MCF 10A (cell line): ENCODE data around the gene IFNA14. TPM values are rescaled to one million over a fixed set of nuclear protein-coding genes. Genes with fewer than 3 reads are reported as not detected.
"Not testable (repeated sequence)": the region's sequence is repeated elsewhere in the genome, so short reads cannot be mapped to it uniquely, and the experiment has no call there.

Source experiments
- BruUV-seq: library from RNA; stranded (reverse); fragments of 400-500 nt; replicated peaks from 2 replicates; lab custom pipeline; 2021; lab: Mats Ljungman, UMichigan
- CTCF ChIA-PET: fragments of 300-600 bp; sonication (Branson Sonifier 250); formaldehyde crosslinking; extraction: SDS; loops from one replicate; lab custom pipeline; 2021; ENCODE audit warnings: antibody characterized with exemption, inconsistent platforms; lab: Yijun Ruan, JAX
- POLR2A ChIA-PET: fragments of 300-600, 350-650 bp; sonication (Branson Sonifier 250); formaldehyde crosslinking; extraction: SDS; loops from one replicate; lab custom pipeline; 2020; ENCODE audit warnings: antibody characterized with exemption, inconsistent platforms; lab: Yijun Ruan, JAX
- DNase-seq: peaks from one replicate; pipeline ENCODE4 v3.0.0-alpha.2; 2018; ENCODE audit not compliant: unreplicated experiment
- H3K27ac Mint-ChIP-seq: one replicate; pipeline ENCODE4 v1.8.0; 2022; ENCODE audit warnings: mild to moderate bottlenecking, low read depth, mixed read lengths; ENCODE audit not compliant: unreplicated experiment
- H3K27me3 Mint-ChIP-seq: one replicate; pipeline ENCODE4 v1.8.0; 2022; ENCODE audit warnings: mixed read lengths; ENCODE audit not compliant: insufficient read depth, unreplicated experiment
- H3K36me3 Mint-ChIP-seq: one replicate; pipeline ENCODE4 v1.8.0; 2022; ENCODE audit warnings: mild to moderate bottlenecking, moderate library complexity, mixed read lengths; ENCODE audit not compliant: insufficient read depth, unreplicated experiment
- H3K4me1 Mint-ChIP-seq: one replicate; pipeline ENCODE4 v1.8.0; 2022; ENCODE audit warnings: mixed read lengths; ENCODE audit not compliant: insufficient read depth, unreplicated experiment
- H3K4me3 Mint-ChIP-seq: one replicate; pipeline ENCODE4 v1.8.0; 2022; ENCODE audit warnings: mild to moderate bottlenecking, moderate library complexity, mixed read lengths; ENCODE audit not compliant: unreplicated experiment
- H3K9me3 Mint-ChIP-seq: one replicate; pipeline ENCODE4 v1.8.0; 2022; ENCODE audit warnings: mixed read lengths; ENCODE audit not compliant: unreplicated experiment
- intact Hi-C: fragments of 100-400 bp; cut with micrococcal nuclease; formaldehyde crosslinking; loops from 2 replicates; pipeline ENCODE4 v1.14.1; 2022
- total RNA-seq: library from RNA; stranded (reverse); gene quantifications from 2 replicates; pipeline ENCODE4 v1.2.3, GENCODE V29; 2022
- TF ChIP-seq, protein P1 (sequence below): fragments of 200-600 bp; IDR thresholded peaks from one replicate; pipeline ENCODE4 v1.8.0; 2022; ENCODE audit warnings: antibody characterized with exemption, mild to moderate bottlenecking; ENCODE audit not compliant: unreplicated experiment

Gene IFNA14
- total RNA-seq, 1 experiment from 2014 or later = not detected

DNA sequence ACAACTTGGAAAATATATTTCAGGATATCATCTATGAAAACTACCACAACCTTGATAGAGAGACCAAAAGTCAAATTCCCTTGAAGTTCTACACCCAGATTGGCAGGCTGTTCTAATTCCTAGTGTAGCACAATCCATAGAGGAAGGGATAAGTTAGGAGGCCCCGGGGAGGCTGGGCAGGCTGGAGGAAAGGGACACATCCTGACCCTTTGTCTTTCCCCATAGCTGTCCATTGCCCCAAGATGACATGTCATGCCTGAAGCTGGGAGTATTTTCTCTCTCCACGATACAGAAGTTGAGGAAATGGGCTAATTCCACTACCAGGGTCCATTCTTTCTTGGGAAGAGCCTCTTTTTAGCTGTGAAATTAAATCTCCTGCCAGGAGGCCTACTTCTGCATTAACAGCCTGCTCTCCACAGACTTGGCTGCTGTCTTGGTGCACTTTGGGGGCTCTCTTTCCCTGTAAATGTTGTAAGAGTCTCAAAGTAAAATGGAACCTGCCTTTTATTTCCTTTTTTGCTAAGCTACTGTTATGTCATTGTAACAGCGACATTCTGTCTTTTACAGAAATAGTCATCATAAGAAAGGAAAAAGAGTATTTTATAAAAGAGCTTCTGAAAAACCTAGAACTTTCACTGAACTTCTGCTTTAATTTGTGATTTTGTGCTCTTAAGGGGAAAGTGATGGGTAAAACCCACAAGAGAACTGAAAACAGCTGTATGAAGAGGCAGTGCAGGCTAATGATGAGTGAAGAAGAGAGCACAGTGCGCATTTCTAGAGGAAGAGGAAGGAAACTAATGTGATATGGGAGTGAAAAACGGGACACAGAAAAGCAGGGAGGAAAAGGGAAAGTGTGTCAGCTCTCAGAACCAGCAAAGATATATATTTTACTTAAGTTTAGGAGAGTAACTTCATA, 26.1 kb downstream of the IFNA14 start:
- peak; percentile 3 for DNase-seq

DNA sequence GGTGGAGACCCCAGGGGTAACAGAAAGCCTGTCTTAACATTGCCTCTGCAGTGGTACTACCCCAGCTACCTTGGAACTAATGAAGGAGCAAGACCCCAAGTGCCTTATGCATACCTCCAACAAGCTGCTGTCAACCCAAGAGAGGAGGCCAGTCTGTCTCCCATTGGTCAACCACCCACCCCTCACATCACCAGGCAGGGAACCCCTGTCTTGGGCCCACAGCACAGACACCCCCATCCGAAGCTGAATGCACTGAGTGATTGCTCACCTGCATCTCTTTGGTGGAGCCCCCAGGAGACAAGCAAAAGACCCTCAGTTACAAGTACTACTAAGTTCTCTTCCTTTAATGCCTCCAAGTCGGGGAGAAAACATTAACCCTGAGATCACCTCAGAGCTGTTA, 27.6 kb downstream of the IFNA14 start:
- DNase-seq, POLR2A ChIA-PET, intact Hi-C loops, H3K4me1 Mint-ChIP-seq, H3K36me3 Mint-ChIP-seq, H3K27ac Mint-ChIP-seq, H3K4me3 Mint-ChIP-seq, BruUV-seq, H3K9me3 Mint-ChIP-seq: not testable (repeated sequence)
- H3K27me3 Mint-ChIP-seq = peaks cover 13% of the 10 kb centered on the region
- CTCF ChIA-PET = interaction anchor here (0.6 kb wide), 1 partner anchor 17 kb away, joined by 4 read pairs; no protein-coding TSS in a partner anchor

More for the DNA sequence above, 26.1 kb downstream of the IFNA14 start:
- BruUV-seq, H3K9me3 Mint-ChIP-seq, H3K27ac Mint-ChIP-seq, H3K4me3 Mint-ChIP-seq, H3K4me1 Mint-ChIP-seq, H3K36me3 Mint-ChIP-seq, intact Hi-C loops, POLR2A ChIA-PET: not testable (repeated sequence)
- TF ChIP-seq, protein P1, sequence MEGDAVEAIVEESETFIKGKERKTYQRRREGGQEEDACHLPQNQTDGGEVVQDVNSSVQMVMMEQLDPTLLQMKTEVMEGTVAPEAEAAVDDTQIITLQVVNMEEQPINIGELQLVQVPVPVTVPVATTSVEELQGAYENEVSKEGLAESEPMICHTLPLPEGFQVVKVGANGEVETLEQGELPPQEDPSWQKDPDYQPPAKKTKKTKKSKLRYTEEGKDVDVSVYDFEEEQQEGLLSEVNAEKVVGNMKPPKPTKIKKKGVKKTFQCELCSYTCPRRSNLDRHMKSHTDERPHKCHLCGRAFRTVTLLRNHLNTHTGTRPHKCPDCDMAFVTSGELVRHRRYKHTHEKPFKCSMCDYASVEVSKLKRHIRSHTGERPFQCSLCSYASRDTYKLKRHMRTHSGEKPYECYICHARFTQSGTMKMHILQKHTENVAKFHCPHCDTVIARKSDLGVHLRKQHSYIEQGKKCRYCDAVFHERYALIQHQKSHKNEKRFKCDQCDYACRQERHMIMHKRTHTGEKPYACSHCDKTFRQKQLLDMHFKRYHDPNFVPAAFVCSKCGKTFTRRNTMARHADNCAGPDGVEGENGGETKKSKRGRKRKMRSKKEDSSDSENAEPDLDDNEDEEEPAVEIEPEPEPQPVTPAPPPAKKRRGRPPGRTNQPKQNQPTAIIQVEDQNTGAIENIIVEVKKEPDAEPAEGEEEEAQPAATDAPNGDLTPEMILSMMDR = peak; percentile 17
- peaks cover 15% of the 10 kb centered on the region for H3K27me3 Mint-ChIP-seq
- CTCF ChIA-PET = interaction anchor here (0.7 to 1.1 kb wide), 2 partner anchors 22 to 34 kb away, joined by 3 read pairs; no protein-coding TSS in a partner anchor

DNA sequence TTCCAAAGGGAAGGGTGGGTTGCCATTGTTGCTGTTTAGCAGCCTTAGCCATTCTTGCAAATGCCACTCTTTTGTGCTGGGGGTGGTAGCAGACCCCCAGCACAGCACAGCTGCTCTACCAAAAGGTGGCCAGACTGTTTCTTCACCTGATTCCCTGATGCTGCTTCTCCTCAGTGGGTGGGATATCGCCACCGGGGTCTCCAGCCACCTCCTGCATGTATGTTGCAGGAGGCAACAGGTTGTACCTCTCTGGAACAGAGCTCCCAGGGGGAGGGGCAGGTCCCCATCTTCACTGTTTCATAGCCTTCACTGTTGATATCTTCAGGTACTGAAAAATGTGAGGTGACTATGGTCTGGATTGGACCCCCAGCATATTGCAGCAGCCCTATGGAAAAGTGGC, 29.0 kb downstream of the IFNA14 start:
- CTCF ChIA-PET, H3K4me1 Mint-ChIP-seq, H3K9me3 Mint-ChIP-seq, intact Hi-C loops, H3K4me3 Mint-ChIP-seq, POLR2A ChIA-PET, H3K36me3 Mint-ChIP-seq, H3K27ac Mint-ChIP-seq, BruUV-seq, DNase-seq: not testable (repeated sequence)
- peaks cover 11% of the 10 kb centered on the region for H3K27me3 Mint-ChIP-seq

DNA sequence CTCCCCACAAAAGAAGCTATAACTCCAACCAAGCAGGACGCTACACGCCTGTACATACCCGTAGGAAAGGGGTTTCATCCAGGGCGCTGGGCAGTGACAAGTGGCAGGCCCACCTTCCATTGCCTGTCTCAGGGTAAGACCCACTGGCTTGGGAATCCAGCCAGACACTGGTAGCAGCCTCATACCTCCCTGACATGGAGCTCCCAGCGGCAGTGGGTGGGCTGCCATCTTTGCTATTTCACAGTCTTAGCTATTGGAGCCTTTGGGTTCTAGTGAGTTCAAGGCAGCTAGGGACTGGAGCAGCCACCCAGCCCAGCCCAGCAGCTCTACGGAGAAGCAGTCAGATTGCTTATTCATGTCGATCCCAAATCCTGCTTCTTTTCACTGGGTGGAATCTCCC, 29.5 kb downstream of the IFNA14 start:
- TF ChIP-seq, protein P1 = no peak
- no TSS peak for BruUV-seq
- POLR2A ChIA-PET = no interaction called here
- Mint-ChIP-seq H3K27me3 (peaks cover 11% of the 10 kb centered on the region), H3K9me3 (no peaks in the 10 kb centered on the region), H3K4me3 (no peak overlapping the region), H3K27ac (no peak overlapping the region), H3K4me1 (no peaks in the 10 kb centered on the region), H3K36me3 (no peaks in the 10 kb centered on the region)
- intact Hi-C loops = no loop called here
- CTCF ChIA-PET = no interaction called here
- no peak for DNase-seq

DNA sequence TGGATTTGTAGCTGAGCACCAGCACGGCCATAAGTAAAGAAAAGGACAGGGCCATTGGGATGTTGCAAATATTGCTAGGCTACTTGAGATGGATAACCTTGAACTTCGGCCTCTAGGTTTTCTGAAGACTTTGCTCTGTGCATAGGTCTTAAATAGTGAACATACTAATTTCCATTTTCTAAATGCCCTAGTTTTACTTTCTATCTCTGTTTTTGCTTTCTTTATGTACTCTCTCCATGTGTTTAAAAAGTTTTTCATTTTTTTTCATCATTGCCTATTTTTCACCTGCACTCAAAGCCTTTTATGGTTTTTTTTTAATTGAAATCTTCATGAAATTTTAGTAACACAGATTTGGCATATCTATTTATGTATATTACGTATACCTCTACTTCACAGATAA, 32.8 kb downstream of the IFNA14 start, which contains the start of gene IFNA10:
TSS of gene IFNA10 (minus strand) at position 101 of the 400 bp plus-strand sequence. CDS start at position 55, 46 bp downstream.
- DNase-seq, CTCF ChIA-PET, BruUV-seq, H3K9me3 Mint-ChIP-seq, H3K27ac Mint-ChIP-seq, H3K4me3 Mint-ChIP-seq, H3K4me1 Mint-ChIP-seq, intact Hi-C loops, POLR2A ChIA-PET, H3K36me3 Mint-ChIP-seq: not testable (repeated sequence)
- H3K27me3 Mint-ChIP-seq = peaks cover 22% of the 10 kb centered on the region
